Activated T-helper 1 cell treated with anti-CD3 and anti-CD28 coated beads, Interleukin-12 subunit alpha, Interleukin-12 subunit beta, Interleukin-2, Interleukin-4 antibody, amounts not matched to agents 30 ng/mL and 10 ng/mL and 1 ng/mL, durations not matched to agents 14 hours and 24 hours and 36 hours (primary cell): ENCODE results near the gene PRPF4. TPM values are rescaled to one million over a fixed set of nuclear protein-coding genes. Genes with fewer than 3 reads are reported as not detected.
"Not testable (repeated sequence)": the region's sequence is repeated elsewhere in the genome, so short reads cannot be mapped to it uniquely, and the experiment has no call there.

Source experiments
- DNase-seq: peaks from one replicate; pipeline ENCODE4 v3.0.0; 2021; ENCODE audit warnings: low spot score
- H3K27ac Mint-ChIP-seq: one replicate; pipeline ENCODE4 v1.8.0; 2021; ENCODE audit warnings: mild to moderate bottlenecking, mixed read lengths
- H3K27me3 Mint-ChIP-seq: one replicate; pipeline ENCODE4 v1.8.0; 2022; ENCODE audit warnings: mild to moderate bottlenecking, moderate library complexity, mixed read lengths; ENCODE audit not compliant: insufficient read depth
- H3K36me3 Mint-ChIP-seq: one replicate; pipeline ENCODE4 v1.8.0; 2021; ENCODE audit warnings: low read depth, mixed read lengths
- H3K4me1 Mint-ChIP-seq: one replicate; pipeline ENCODE4 v1.8.0; 2021; ENCODE audit warnings: low read depth, mixed read lengths
- H3K4me3 Mint-ChIP-seq: one replicate; pipeline ENCODE4 v1.8.0; 2021; ENCODE audit warnings: mild to moderate bottlenecking, moderate library complexity, mixed read lengths
- H3K9me3 Mint-ChIP-seq: one replicate; pipeline ENCODE4 v1.8.0; 2021; ENCODE audit warnings: mixed read lengths
- intact Hi-C: fragments of 100-400 bp; cut with micrococcal nuclease; formaldehyde crosslinking; loops from one replicate; pipeline ENCODE4 v1.15.1; 2024
- total RNA-seq: library from RNA; stranded (reverse); gene quantifications from 2 replicates; pipeline ENCODE4 v1.2.3, GENCODE V29; 2022

PRPF4 gene
- total RNA-seq, 1 donor from 2014 or later, result 59.2 TPM

DNA sequence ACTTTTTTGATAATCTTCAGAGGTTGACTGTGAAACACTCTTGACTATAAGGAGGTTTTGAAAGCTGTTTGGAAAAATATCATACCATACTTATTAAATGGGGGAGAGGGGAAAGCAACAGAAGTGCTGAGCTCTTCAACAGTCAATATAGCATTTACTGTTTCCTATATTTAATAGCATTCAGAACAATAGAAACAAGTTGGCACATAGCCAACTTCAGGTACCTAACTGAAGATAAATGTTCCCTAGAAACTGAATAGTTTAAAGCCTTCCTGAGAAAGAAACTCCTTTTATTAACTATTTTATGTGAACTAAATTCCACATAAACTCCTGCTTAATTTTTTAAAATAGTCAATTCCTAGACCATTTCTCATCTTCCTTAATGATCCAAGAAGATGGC is 27.8 kb upstream of the PRPF4 start:
- no peak overlapping the region for H3K4me3 Mint-ChIP-seq
- H3K27me3 Mint-ChIP-seq, result no peaks in the 10 kb centered on the region
- H3K9me3 Mint-ChIP-seq, result peaks cover 6% of the 10 kb centered on the region
- intact Hi-C loops, result no loop called here
- H3K27ac Mint-ChIP-seq, result no peak overlapping the region
- no peaks in the 10 kb centered on the region for H3K4me1 Mint-ChIP-seq
- DNase-seq, result no peak
- H3K36me3 Mint-ChIP-seq, result peaks cover 4% of the 10 kb centered on the region

DNA sequence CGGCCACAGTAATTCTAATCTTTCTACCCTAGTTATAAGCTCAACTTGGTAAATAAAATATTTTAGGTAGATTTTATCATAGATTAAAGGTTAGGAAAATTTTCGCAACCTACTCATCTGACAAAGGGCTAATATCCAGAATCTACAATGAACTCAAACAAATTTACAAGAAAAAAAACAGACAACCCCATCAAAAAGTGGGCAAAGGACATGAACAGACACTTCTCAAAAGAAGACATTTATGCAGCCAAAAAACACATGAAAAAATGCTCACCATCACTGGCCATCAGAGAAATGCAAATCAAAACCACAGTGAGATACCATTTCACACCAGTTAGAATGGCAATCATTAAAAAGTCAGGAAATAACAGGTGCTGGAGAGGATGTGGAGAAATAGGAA is 25.8 kb upstream of the PRPF4 start:
- intact Hi-C loops, H3K27me3 Mint-ChIP-seq, H3K36me3 Mint-ChIP-seq, H3K4me3 Mint-ChIP-seq, H3K27ac Mint-ChIP-seq, H3K9me3 Mint-ChIP-seq, H3K4me1 Mint-ChIP-seq, DNase-seq: not testable (repeated sequence)

DNA sequence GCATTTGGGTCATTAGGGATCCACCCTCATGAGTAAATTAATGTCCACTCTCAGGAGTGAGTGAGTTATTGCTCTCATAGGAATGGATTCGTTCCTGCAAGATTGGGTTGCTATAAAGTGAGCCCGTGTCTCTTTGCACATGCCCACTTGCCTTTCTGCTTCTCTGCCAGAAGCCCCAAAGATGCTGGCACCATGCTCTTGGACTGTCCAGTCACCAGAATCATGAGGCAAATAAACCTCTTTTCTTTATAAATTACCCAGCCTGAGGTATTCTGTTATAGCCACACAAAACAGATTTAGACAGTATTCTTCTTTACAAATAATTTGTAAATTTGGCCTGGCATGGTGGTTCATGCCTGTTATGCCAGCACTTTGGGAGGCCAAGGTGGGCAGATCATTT is 24.7 kb upstream of the PRPF4 start:
- Mint-ChIP-seq H3K9me3 (peaks cover 6% of the 10 kb centered on the region), H3K4me1 (no peaks in the 10 kb centered on the region), H3K36me3 (peaks cover 4% of the 10 kb centered on the region), H3K4me3 (no peak overlapping the region), H3K27ac (no peak overlapping the region), H3K27me3 (no peaks in the 10 kb centered on the region)
- intact Hi-C loops, result no loop called here
- DNase-seq, result no peak

DNA sequence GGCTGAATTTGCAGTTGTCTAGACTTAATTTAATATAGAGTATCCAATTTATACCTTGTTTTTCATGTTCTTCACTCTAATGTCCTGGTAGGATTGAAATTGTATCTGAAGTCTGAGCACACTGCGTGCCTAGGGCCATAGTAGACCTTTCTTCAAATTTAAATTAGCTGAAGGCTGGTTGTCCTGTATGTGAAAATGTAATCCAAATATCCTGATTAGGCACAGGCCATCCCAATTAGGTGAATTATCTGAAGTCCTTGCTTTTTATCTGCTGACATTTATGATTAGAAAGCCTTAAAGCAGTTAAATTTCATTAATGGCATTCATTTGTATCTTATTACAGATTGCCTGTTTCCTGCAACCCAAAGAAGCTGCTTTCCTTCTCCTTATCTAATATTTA is 20.5 kb upstream of the PRPF4 start:
- intact Hi-C loops, result no loop called here
- Mint-ChIP-seq H3K27ac (no peak overlapping the region), H3K27me3 (no peaks in the 10 kb centered on the region), H3K4me3 (no peak overlapping the region), H3K9me3 (no peaks in the 10 kb centered on the region), H3K4me1 (peaks cover 4% of the 10 kb centered on the region), H3K36me3 (peaks cover 17% of the 10 kb centered on the region)
- no peak for DNase-seq

DNA sequence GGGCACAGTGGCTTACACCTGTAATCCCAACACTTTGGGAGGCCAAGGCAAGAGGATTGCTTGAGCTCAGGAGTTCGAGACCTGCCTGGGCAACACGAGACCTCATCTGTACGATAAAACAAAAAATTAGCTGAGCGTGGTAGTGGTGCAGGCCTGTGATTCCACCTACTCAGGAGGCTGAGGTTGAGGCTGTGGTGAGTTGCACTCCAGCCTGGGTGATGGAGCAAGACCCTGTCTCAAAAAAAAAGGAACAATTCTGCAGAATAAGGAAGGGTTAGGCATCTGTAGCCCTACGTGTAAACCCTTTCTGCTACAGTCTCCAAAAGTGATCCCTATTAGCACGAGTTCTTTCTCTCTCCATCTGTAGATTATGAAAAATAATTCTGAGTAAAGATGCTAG is 20.0 kb upstream of the PRPF4 start:
- H3K4me1 Mint-ChIP-seq, result peaks cover 4% of the 10 kb centered on the region
- no peak for DNase-seq
- no peaks in the 10 kb centered on the region for H3K9me3 Mint-ChIP-seq
- no peak overlapping the region for H3K4me3 Mint-ChIP-seq
- no peak overlapping the region for H3K27ac Mint-ChIP-seq
- intact Hi-C loops, result no loop called here
- H3K27me3 Mint-ChIP-seq, result no peaks in the 10 kb centered on the region
- peaks cover 19% of the 10 kb centered on the region for H3K36me3 Mint-ChIP-seq

DNA sequence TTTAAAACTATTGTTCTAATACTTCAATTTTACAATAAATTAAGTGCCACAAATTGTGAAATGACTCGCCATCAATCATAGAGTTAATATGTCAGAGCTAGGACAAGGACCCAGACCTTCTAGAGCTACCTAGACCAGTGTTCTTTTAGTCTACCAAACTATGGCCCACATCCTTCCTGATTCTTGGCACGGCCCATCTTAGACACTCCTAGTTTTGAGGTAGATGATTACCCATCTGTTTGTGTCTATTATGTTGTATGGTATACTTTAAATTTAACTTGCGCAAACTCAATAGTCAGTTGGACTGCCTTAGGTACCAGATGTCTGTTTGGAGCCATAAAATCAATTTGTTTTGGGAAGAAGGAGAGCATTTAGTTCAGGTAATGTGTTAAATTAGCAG is 17.6 kb upstream of the PRPF4 start:
- Mint-ChIP-seq H3K27ac (no peak overlapping the region), H3K4me3 (no peak overlapping the region), H3K36me3 (peaks cover 26% of the 10 kb centered on the region), H3K4me1 (peaks cover 4% of the 10 kb centered on the region), H3K27me3 (no peaks in the 10 kb centered on the region), H3K9me3 (no peaks in the 10 kb centered on the region)
- intact Hi-C loops, result no loop called here
- no peak for DNase-seq

DNA sequence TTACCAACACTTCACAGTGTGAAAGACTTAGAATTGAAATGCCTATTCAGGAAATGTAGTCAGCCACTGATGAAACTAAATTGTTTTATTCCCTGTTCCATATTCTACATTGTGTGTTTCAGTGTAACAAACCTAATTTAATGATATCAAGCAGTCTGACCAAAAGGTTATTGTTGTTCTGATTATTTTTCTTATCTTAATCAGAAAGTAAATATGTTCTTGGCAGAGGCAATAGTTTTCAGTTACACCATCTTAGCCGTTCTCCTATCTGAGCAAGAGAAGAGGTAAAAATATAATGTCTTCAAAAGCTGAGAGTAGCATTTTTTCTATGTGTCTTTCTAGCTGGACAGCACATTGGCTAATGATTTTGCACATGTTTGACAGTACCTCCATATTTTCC is 17.2 kb upstream of the PRPF4 start:
- H3K36me3 Mint-ChIP-seq, result peaks cover 26% of the 10 kb centered on the region
- H3K9me3 Mint-ChIP-seq, result no peaks in the 10 kb centered on the region
- no peaks in the 10 kb centered on the region for H3K27me3 Mint-ChIP-seq
- peaks cover 4% of the 10 kb centered on the region for H3K4me1 Mint-ChIP-seq
- DNase-seq, result no peak
- no peak overlapping the region for H3K4me3 Mint-ChIP-seq
- intact Hi-C loops, result no loop called here
- H3K27ac Mint-ChIP-seq, result no peak overlapping the region

DNA sequence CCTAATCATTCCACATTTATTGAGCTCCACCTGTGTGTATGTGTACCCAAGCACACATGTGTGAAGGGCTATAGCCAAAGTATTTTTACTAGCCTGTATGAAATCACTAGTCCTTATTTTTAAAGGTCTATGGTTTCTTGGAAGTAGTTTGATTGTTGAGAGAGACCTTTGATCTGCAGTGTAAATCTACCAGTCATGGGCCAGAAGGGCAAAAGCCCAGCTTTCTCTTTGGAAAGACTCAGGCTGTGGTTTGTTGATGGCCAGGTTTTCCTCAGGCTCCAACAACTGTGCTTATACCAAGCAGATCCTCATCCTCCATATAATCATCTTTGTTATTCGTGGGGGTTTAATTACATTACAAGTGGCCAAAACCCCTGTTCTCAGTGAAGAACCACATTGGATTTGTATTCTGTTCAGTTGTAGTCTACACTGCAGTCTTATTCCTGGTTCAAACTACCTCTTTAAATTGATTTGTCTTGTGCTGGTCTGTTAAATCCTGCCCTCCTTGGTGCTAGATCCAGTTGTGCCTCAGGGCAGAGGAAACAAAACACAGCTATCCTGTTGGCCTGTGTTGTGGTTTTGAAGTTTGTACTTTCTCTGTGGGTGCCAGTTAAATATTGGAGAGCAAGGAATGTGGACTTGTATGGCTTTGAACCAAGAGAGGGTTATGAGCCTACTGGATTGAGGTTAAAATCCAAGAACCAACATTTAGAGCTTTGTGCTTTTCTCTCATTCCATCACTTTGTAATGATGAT is 13.4 kb upstream of the PRPF4 start:
- Mint-ChIP-seq H3K9me3 (no peaks in the 10 kb centered on the region), H3K27me3 (no peaks in the 10 kb centered on the region), H3K36me3 (peaks cover 33% of the 10 kb centered on the region), H3K4me1 (peaks cover 4% of the 10 kb centered on the region), H3K27ac (no peak overlapping the region), H3K4me3 (no peak overlapping the region)
- intact Hi-C loops, result no loop called here
- no peak for DNase-seq

DNA sequence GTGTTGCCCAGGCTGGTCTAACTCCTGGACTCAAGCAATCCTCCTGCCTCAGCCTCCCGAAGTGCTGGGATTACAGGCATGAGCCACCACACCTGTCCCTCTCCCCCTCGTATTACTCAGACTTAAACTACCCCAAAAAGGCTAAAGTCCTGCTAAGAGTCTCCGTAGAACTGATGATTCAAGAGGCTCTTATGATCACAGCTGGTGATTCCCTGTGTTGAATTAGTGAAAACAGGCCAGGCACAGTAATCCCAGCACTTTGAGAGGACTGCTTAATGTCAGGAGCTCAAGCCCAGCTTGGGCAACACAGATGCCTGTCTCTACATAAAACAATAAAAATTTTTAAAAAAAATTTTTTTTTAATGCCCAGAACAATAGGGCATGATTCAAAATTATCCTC is 9.3 kb upstream of the PRPF4 start:
- DNase-seq, result no peak
- Mint-ChIP-seq H3K4me3 (no peak overlapping the region), H3K9me3 (no peaks in the 10 kb centered on the region), H3K27ac (no peak overlapping the region), H3K36me3 (peaks cover 34% of the 10 kb centered on the region), H3K4me1 (peaks cover 16% of the 10 kb centered on the region), H3K27me3 (no peaks in the 10 kb centered on the region)
- intact Hi-C loops, result no loop called here

DNA sequence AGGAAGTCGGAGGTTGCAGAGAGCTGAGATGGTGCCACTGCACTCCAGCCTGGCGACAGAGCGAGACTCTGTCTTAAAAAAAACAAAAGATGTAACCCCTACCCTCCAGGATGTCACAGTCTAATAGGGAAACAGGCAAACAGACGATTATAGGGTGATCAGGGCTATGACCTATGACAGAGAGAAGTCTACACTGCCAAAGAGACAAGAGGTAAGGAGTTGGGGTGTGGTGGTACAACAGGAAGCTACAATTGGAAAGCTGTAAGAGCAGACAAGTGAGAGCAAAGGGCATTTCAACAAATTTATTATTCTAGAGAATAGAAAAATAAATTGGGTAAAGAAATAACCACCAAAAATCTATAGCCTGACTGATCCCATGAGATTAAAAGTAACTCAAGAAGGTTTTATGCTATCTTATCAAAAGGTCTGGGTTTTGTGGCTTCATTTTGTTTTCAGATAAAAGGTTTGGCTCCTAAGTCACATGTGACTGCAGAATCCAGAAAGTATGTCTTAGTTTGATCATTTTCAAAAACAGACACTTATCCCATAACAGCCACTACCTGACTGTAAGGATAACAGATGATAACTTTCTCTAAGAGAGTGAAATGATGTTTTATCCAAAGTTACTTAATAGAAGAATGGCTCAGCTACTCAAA is 7.4 kb upstream of the PRPF4 start:
- Mint-ChIP-seq H3K9me3 (no peaks in the 10 kb centered on the region), H3K4me1 (peaks cover 17% of the 10 kb centered on the region), H3K36me3 (peaks cover 38% of the 10 kb centered on the region), H3K27me3 (no peaks in the 10 kb centered on the region), H3K4me3 (no peak overlapping the region), H3K27ac (peak overlapping the region; percentile 6)
- DNase-seq, result no peak
- intact Hi-C loops, result no loop called here

DNA sequence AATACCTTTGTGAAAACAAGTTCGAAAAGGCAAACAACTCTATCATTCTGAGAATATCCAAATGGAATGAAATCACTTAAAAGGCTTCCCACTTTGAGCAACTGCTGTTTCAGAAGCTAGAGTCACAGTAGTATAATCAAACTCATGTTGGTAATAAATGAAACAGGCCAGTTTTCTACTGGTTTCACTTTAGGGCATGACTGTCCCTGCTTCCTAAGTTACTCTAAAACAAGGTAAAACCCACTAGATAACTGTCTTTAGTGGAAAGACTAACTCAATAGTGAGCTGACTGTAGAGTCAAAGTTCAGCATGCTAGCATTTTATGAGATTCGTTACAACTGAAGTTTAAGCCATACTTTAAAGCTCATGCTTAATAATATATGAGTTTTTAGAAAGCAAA is 6.1 kb upstream of the PRPF4 start:
- intact Hi-C loops, result no loop called here
- peaks cover 40% of the 10 kb centered on the region for H3K36me3 Mint-ChIP-seq
- peaks cover 17% of the 10 kb centered on the region for H3K4me1 Mint-ChIP-seq
- H3K4me3 Mint-ChIP-seq, result no peak overlapping the region
- no peaks in the 10 kb centered on the region for H3K27me3 Mint-ChIP-seq
- no peak overlapping the region for H3K27ac Mint-ChIP-seq
- no peaks in the 10 kb centered on the region for H3K9me3 Mint-ChIP-seq
- no peak for DNase-seq

DNA sequence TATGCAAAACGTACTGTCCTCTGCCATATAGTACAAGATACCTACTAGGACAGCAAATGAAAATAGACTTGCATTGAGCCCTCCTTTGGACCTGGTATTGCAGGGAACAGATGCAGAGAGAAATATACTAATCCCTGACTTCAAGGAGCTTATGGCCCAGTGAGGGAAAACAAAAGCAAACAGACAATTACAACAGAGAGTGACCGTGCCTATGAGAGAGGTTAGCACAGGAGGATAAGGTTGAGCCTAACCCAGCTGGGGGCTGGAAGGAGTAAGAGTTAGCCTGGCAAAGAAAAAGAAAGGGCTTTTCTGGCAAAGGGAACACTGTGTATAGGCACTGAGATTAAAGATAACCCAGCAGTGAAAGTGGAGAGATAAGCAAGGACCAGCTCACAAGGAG is 5.6 kb upstream of the PRPF4 start:
- intact Hi-C loops, result loop anchor here (5.0 to 10.0 kb wide), 2 partner anchors 158 to 1115 kb away; partner anchors contain the start of gene AKNA
- Mint-ChIP-seq H3K36me3 (peaks cover 38% of the 10 kb centered on the region), H3K27me3 (no peaks in the 10 kb centered on the region), H3K4me3 (no peak overlapping the region), H3K9me3 (no peaks in the 10 kb centered on the region), H3K27ac (no peak overlapping the region), H3K4me1 (peaks cover 17% of the 10 kb centered on the region)
- no peak for DNase-seq

DNA sequence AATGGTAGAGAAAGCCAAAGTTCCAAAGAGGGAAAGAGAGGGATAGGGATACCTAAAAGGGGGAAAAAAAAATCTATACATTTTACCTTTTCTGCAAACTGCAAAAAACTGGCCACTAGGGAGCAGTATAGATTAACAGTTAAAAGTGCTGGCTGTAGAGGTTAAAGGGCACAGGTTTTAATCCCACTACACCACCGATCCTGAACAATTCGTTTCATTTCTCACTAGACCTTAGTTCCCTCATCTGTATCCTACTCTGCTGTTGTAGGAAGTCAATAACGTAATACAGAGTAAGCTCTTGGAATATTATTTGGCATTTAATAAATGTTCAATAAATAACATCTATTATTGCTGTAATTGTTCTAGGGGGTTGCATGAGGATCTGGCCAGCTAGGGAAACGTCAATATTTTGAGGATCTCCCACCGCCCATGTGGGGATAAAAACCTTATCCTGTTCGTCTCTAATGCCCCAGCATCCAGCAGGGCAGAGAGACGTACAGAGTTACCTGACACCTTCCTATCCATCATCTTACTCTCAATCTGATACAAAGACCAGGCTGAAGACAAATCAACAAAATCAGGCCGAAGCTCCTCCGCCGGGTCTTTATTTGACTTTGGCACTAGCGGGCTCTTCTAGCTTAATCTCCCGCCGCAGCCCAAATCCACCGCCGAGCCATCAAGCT is 843 bp upstream of the PRPF4 start:
- Mint-ChIP-seq H3K9me3 (no peaks in the 10 kb centered on the region), H3K27ac (no peak overlapping the region), H3K4me3 (no peak overlapping the region), H3K27me3 (no peaks in the 10 kb centered on the region), H3K4me1 (peaks cover 27% of the 10 kb centered on the region), H3K36me3 (peaks cover 36% of the 10 kb centered on the region)
- intact Hi-C loops, result loop anchor here (1.0 to 10.0 kb wide), 13 partner anchors 53 to 1110 kb away; partner anchors contain the start of genes AKNA, ALAD, C9orf43 and FKBP15
- DNase-seq, result peak; percentile 19
